ENCODE data around the gene CNGB1. TPM values are rescaled to one million over a fixed set of nuclear protein-coding genes. Genes with fewer than 3 reads are reported as not detected.

CNGB1 gene
- total RNA-seq, 2 donors from 2014 or later = 0.05 to 0.69 TPM

DNA sequence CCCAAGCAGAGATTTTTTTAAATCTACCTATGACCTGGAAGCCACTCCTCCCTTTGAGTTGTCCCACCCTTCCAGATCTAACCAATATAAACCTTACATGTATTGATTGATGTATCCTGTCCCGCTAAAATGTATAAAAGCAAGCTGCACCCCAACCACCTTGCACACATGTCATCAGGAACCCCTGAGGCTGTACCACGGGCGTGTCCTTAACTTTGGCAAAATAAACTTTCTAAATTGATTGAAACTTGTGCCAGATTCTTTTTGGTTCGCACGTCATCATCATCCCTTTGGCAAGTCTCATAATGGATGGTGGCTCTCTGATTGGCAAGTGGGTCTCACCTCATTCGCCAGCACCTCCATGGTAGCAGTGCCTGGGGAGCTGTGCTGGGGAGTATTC lies 60.2 kb downstream of the CNGB1 start:
- Histone ChIP-seq H3K27ac (no peak overlapping the region), H3K9ac (ENCODE audit: low read depth in 2 of 2, low read length in 2 of 2) (no peak overlapping the region), H3K27me3 (no peaks in the 10 kb centered on the region), H3K4me1 (no peaks in the 10 kb centered on the region), H3K36me3 (no peaks in the 10 kb centered on the region), H3K9me3 (no peaks in the 10 kb centered on the region), H3K4me3 (no peak overlapping the region)
- TF ChIP-seq, protein P1, sequence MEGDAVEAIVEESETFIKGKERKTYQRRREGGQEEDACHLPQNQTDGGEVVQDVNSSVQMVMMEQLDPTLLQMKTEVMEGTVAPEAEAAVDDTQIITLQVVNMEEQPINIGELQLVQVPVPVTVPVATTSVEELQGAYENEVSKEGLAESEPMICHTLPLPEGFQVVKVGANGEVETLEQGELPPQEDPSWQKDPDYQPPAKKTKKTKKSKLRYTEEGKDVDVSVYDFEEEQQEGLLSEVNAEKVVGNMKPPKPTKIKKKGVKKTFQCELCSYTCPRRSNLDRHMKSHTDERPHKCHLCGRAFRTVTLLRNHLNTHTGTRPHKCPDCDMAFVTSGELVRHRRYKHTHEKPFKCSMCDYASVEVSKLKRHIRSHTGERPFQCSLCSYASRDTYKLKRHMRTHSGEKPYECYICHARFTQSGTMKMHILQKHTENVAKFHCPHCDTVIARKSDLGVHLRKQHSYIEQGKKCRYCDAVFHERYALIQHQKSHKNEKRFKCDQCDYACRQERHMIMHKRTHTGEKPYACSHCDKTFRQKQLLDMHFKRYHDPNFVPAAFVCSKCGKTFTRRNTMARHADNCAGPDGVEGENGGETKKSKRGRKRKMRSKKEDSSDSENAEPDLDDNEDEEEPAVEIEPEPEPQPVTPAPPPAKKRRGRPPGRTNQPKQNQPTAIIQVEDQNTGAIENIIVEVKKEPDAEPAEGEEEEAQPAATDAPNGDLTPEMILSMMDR (IDR thresholded peaks at IDR 0.05) = no peak
- DNase-seq = no peak
- intact Hi-C loops (cut with DNase I) = no loop called here

DNA sequence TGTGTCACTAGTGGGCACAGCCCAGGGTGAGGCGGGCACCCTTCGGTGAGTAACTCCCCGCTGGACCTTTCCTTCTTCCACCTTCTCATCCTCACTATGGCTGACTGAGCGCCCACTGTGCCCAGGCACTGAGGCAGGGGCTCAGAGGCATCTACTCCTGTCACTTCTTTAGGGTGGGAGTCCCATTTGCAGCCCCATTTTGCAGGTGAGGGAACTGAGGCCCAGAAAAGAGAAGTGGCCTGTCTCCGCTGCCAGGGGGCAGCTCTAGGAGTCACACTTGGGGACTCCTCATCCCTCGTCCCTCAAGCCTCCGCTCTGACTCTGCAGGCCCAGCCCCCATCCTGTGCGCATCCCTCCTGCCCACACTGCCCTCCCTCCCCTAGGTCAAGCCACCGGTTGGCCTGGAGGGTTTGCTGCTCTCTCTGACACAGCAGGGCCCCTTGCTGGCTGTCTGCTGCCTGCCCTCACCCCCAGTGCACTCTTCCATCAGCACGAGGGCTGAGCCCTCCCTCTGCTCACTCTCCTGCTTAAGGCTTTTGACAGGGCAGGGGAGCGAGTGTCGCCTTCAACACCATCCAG lies 62.4 kb downstream of the CNGB1 start:
- H3K27ac ChIP-seq = no peak overlapping the region
- H3K27me3 ChIP-seq = peaks cover 2% of the 10 kb centered on the region
- H3K9me3 ChIP-seq = no peaks in the 10 kb centered on the region
- H3K9ac ChIP-seq (ENCODE audit: low read depth in 2 of 2, low read length in 2 of 2) = no peak overlapping the region
- no peaks in the 10 kb centered on the region for H3K36me3 ChIP-seq
- no peak overlapping the region for H3K4me3 ChIP-seq
- H3K4me1 ChIP-seq = no peaks in the 10 kb centered on the region
- intact Hi-C loops (cut with DNase I) = loop anchor here (10.0 kb wide), 2 partner anchors 206 to 386 kb away; partner anchors contain the start of gene PRSS54
- DNase-seq = no peak
- TF ChIP-seq, protein P1 (IDR thresholded peaks at IDR 0.05) = no peak

DNA sequence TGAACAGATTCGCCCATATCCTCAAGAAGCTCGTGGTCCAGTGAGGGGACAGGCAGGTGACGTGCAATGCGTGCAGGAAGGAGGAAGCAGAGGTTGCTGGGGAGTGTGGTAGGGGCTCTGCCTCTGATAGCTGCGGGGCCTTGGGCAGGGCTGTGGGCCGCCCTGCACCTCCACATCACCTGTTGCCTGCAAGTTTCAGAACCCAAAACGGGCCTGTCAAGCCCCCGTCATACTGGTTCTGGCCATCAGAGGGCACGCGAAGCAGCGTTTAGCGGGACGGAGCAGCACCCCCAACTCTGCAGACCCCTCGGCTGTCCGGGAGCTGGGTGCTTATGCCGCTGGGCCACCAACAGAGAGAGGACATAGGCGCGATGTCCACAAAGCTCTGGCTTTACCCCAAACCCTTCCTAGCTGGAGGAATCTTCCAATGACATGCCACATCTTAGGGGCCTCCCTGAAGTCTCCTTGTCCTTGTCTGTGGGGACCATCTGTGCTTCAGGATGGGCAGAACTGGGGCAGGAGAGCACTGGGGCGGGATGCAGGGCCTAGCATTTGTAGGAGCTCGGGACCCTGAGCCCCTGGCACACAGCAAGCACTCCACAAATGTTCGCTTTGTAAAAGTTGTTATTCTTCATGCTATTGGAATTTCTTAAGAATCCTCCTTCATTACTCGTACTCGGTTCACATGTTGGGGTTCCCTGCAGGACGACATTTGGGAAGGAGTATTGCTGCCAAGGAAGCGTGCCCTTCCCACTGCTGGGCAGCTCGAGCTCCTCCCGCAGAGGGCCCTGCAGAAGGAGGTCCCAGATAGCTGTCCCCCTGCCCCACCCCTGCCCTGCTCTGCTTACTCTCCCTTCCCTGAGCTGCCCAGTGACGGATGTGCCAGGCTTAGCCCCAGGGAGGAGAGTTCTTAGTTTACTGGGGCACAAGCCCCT lies 64.3 kb downstream of the CNGB1 start:
- TF ChIP-seq, protein P1 (IDR thresholded peaks at IDR 0.05) = no peak
- H3K4me3 ChIP-seq = no peak overlapping the region
- no peak overlapping the region for H3K27ac ChIP-seq
- peaks cover 6% of the 10 kb centered on the region for H3K27me3 ChIP-seq
- no peak for DNase-seq
- intact Hi-C loops (cut with DNase I) = loop anchor here (10.0 kb wide), 2 partner anchors 208 to 388 kb away; partner anchors contain the start of gene PRSS54
- H3K9ac ChIP-seq (ENCODE audit: low read depth in 2 of 2, low read length in 2 of 2) = no peak overlapping the region
- no peaks in the 10 kb centered on the region for H3K4me1 ChIP-seq
- no peaks in the 10 kb centered on the region for H3K9me3 ChIP-seq
- H3K36me3 ChIP-seq = no peaks in the 10 kb centered on the region

DNA sequence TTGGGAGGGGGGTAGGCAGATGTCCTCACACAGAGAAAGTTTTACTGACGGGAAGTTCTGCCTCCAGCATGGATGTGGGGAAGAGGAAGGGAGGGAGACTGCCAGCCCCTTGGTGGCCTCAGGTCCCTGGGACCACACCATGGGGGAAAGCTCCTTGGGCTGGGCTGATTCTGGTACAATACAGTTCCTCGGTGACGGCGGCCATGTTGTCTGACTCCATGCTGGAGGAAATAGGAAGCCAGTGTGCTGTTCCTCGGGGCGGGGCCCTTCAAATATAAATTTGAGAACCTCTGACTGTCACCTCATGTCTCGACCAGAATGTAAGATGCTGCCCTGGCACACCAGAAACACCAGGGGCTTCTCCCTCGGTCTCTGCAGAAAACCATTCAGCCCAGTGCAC lies 66.8 kb downstream of the CNGB1 start:
- Histone ChIP-seq H3K9ac (ENCODE audit: low read depth in 2 of 2, low read length in 2 of 2) (no peak overlapping the region), H3K36me3 (no peaks in the 10 kb centered on the region), H3K9me3 (no peaks in the 10 kb centered on the region), H3K4me1 (no peaks in the 10 kb centered on the region), H3K27me3 (peaks cover 6% of the 10 kb centered on the region), H3K4me3 (no peak overlapping the region), H3K27ac (no peak overlapping the region)
- intact Hi-C loops (cut with DNase I) = loop anchor here (10.0 kb wide), 2 partner anchors 211 to 391 kb away; partner anchors contain the start of gene PRSS54
- no peak for DNase-seq
- TF ChIP-seq, protein P1 (IDR thresholded peaks at IDR 0.05) = no peak

DNA sequence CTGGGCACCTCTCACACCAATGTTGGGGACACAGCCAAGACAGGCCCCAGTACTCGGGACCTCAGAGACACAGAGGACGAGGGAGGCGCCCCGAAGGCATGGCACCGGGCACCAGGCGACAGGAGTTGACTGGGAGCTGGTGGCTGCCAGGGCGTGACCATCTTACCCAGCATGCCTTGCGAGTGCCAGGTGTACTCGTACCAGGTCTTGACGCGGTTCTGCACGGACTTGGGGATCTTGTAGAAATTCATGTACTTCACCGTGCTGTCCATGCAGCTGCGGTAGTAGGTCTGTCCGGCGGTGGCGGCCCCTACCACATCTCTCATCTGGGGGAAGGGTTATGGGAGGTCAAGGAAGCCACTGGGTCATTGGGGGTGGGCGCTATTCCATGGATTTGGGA lies 67.3 kb downstream of the CNGB1 start:
- DNase-seq = peak; percentile 30
- intact Hi-C loops (cut with DNase I) = loop anchor here (10.0 kb wide), 2 partner anchors 211 to 391 kb away; partner anchors contain the start of gene PRSS54

More for the DNA sequence above, 67.3 kb downstream of the CNGB1 start:
- no peak overlapping the region for H3K9ac ChIP-seq (ENCODE audit: low read depth in 2 of 2, low read length in 2 of 2)
- no peak overlapping the region for H3K27ac ChIP-seq
- H3K4me1 ChIP-seq = no peaks in the 10 kb centered on the region
- TF ChIP-seq, protein P1 (IDR thresholded peaks at IDR 0.05) = no peak
- no peaks in the 10 kb centered on the region for H3K36me3 ChIP-seq
- H3K4me3 ChIP-seq = no peak overlapping the region
- H3K9me3 ChIP-seq = no peaks in the 10 kb centered on the region
- peaks cover 6% of the 10 kb centered on the region for H3K27me3 ChIP-seq
